ENCODE results near the gene S100B. TPM values are rescaled to one million over a fixed set of nuclear protein-coding genes. Genes with fewer than 3 reads are reported as not detected.

S100B gene
- total and polyA plus RNA-seq, 2 of the 8 experiments (the other 6 are each of a cell fraction or from before 2014, with no cell fraction given): 0.36 to 0.69 TPM

DNA sequence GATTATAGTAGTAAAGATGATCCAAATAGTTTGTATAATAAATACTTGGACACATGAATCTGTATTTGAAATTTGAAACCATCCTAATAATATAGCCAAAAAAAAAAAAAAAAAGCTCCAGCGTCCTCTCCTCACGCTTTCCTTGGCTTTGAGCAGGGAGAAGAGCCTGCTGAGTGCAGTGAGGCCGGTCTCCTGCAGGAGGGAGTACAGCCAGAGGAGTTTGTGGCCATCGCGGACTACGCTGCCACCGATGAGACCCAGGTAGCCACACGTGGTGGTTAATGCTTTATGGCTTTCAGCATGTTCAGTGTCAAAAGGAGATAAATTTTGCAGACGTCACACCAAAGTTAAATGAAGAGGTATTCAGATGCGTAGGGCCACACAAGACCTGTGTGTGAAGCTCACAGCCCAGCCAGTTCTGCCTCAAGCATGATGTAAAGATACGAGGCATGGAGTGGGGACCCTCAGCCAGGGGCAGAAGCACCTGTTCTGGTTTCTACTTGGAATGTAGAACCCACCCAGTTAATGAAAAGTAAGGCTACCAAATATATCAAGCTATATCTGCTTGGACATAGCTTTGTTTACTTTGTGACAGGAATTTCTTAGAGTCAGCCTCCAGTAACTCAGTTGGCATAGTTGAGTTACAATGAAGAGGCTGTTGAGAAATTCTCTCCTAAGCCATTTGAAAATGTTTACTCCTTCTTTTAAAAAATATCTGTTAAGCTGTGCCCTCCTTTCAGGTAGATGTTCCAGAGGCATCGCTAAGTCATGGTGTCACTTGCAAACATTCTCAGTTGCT lies 38.7 kb upstream of the S100B start:
- Histone ChIP-seq H2BK120ac (replicated peaks; ENCODE audit: low read depth, low read length) (no peak overlapping the region), H2AFZ (ENCODE audit: low read length) (no peak overlapping the region), H4K8ac (ENCODE audit: extremely low read depth, insufficient read depth, low read length) (no peak overlapping the region), H3K4ac (replicated peaks; ENCODE audit: insufficient read length, low read depth, low read length) (no peak overlapping the region), H2BK15ac (ENCODE audit: low read length) (no peak overlapping the region), H2BK12ac (ENCODE audit: low read depth, low read length) (no peak overlapping the region), H4K5ac (ENCODE audit: insufficient read length, low read depth, low read length) (no peak overlapping the region), H3K9ac (replicated peaks in 1 of 4; ENCODE audit: extremely low read depth in 1 of 4, low read depth in 3 of 4, low read length in 3 of 4) (no peak overlapping the region), H3K4me3 (ENCODE audit: extremely low read depth in 1 of 4, insufficient read depth in 2 of 4, low read depth in 3 of 4, low read length in 4 of 4) (no peak overlapping the region), H3K18ac (ENCODE audit: extremely low read depth, low read length) (no peak overlapping the region), H3K27me3 (replicated peaks in 1 of 4; ENCODE audit: control insufficient read depth in 3 of 4, extremely low read depth in 1 of 4, insufficient read depth in 3 of 4, low read length in 3 of 4) (no peaks in the 10 kb centered on the region), H4K91ac (replicated peaks; ENCODE audit: insufficient read length, low read length) (no peak overlapping the region), H3K9me3 (ENCODE audit: insufficient read depth in 2 of 2, low read depth in 1 of 2, low read length in 1 of 2) (no peaks in the 10 kb centered on the region), H2BK5ac (ENCODE audit: low read depth, low read length) (no peak overlapping the region), H3K27ac (ENCODE audit: low read depth, low read length) (no peak overlapping the region), H3K56ac (replicated peaks; ENCODE audit: insufficient read length, low read depth, low read length) (no peak overlapping the region), H3K79me1 (ENCODE audit: low read depth, low read length) (no peaks in the 10 kb centered on the region; the same call in none of the 2 replicates), H3K4me2 (ENCODE audit: insufficient read depth in 1 of 2, low read depth in 2 of 2, low read length in 2 of 2) (no peak overlapping the region), H3K14ac (ENCODE audit: insufficient read length) (no peak overlapping the region), H3K4me1 (replicated peaks in 1 of 4; ENCODE audit: control insufficient read depth in 3 of 4, insufficient read depth in 4 of 4, low read length in 3 of 4) (no peaks in the 10 kb centered on the region), H3K36me3 (ENCODE audit: control insufficient read depth in 2 of 4, insufficient read depth in 4 of 4, low read length in 3 of 4) (peaks cover 0 to 40% (median 13%) of the 10 kb centered on the region in 4 experiments; a peak in 6 of 8 replicates), H3K23me2 (ENCODE audit: low read depth, low read length) (no peaks in the 10 kb centered on the region), H2BK20ac (ENCODE audit: low read length) (no peak overlapping the region), H2AK5ac (ENCODE audit: low read depth, low read length) (no peak overlapping the region), H3K23ac (ENCODE audit: insufficient read length) (no peak overlapping the region), H3K79me2 (ENCODE audit: control insufficient read depth in 1 of 2, insufficient read depth in 2 of 2, low read length in 2 of 2) (0 out of 4 replicates have a peak, but pooled peaks cover 0 to 3% of the 10 kb centered on the region in 2 experiments), H4K20me1 (replicated peaks in 1 of 2; ENCODE audit: control insufficient read depth in 1 of 2, insufficient read depth in 2 of 2, low read length in 2 of 2) (peaks cover 0 to 4% of the 10 kb centered on the region in 2 experiments)
- FAIRE-seq: no peak
- 87% methylated on average over 11 of the region's 12 CpGs; no CpG with 5 or more reads in 1 of the 2 experiments for WGBS, 2 experiments (ENCODE audit: extremely low coverage in 1 of 2, insufficient coverage in 1 of 2, insufficient read length in 1 of 2, insufficient replicate concordance in 2 of 2, low coverage in 1 of 2, low lambda C conversion rate in 2 of 2, missing lambda C conversion rate in 1 of 2)
- POLR2A ChIA-PET (ENCODE audit: partially characterized antibody): interaction anchor here (1.4 kb wide), 1 partner anchor 16 kb away, joined by 3 read pairs; no protein-coding TSS in a partner anchor
- CTCF ChIA-PET (ENCODE audit: partially characterized antibody): interaction anchor here (0.9 to 1.3 kb wide), 7 partner anchors 18 to 142 kb away, joined by 3 to 5 read pairs (median 3); no protein-coding TSS in a partner anchor
- DNase-seq (ENCODE audit: low read depth in 1 of 2, low spot score in 2 of 2): no peak
- TF ChIP-seq RXRA (IDR thresholded peaks at IDR 0.05; ENCODE audit: insufficient read depth, low read depth, low read length): no peak
- TF ChIP-seq TAF7 (optimal IDR thresholded peaks at IDR 0.05; ENCODE audit: borderline replicate concordance, low read depth, low read length): no peak
- TF ChIP-seq NRF1 (IDR thresholded peaks at IDR 0.05; ENCODE audit: low read depth, low read length): no peak
- no peak for TF ChIP-seq EGR1 (IDR thresholded peaks at IDR 0.05; ENCODE audit: borderline replicate concordance, low read depth, low read length)
- TF ChIP-seq GABPA (IDR thresholded peaks at IDR 0.05; ENCODE audit: borderline replicate concordance, insufficient read depth, low read length): no peak
- no peak for TF ChIP-seq ZNF274 (IDR thresholded peaks at IDR 0.05; ENCODE audit: borderline replicate concordance, extremely low read depth, low read length)
- no peak for TF ChIP-seq PHF8 (conservative IDR thresholded peaks at IDR 0.05; ENCODE audit: low read depth, low read length)
- TF ChIP-seq CHD1 (IDR thresholded peaks at IDR 0.05; ENCODE audit: low read depth, low read length): no peak
- TF ChIP-seq, protein P1, sequence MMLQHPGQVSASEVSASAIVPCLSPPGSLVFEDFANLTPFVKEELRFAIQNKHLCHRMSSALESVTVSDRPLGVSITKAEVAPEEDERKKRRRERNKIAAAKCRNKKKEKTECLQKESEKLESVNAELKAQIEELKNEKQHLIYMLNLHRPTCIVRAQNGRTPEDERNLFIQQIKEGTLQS (IDR thresholded peaks at IDR 0.05; ENCODE audit: insufficient read depth, low read depth, low read length): no peak
- TF ChIP-seq KDM1A (IDR thresholded peaks at IDR 0.05; ENCODE audit: borderline replicate concordance, low read length): no peak
- TF ChIP-seq TBP (IDR thresholded peaks at IDR 0.05; ENCODE audit: low read depth, low read length): no peak
- no peak for TF ChIP-seq HDAC6 (IDR thresholded peaks at IDR 0.05; ENCODE audit: low read depth, low read length)

Data from H1 (cell line).